K562 (cell line): ENCODE measurements around the gene CIAO1. TPM values are rescaled to one million over a fixed set of nuclear protein-coding genes. Genes with fewer than 3 reads are reported as not detected.

Experiments used
- AFF1 ChIP-seq, 2 experiments: fragments of 450-650 bp; IDR thresholded peaks; 2 replicates each; pipeline ENCODE4 v1.6.1; 2018; ENCODE audit warnings: mild to moderate bottlenecking in 2 of 2, low read depth in 1 of 2; ENCODE audit not compliant: partially characterized antibody in 2 of 2
- ATF1 ChIP-seq, 2 experiments: fragments of 450-650 bp in 1 of 2; IDR thresholded peaks; 2 replicates each; pipeline ENCODE4 v1.6.1; 2016; ENCODE audit warnings: missing compliant biosample characterization in 1 of 2, missing genetic modification characterization in 1 of 2
- CBX3 ChIP-seq, 2 experiments: IDR thresholded peaks; 1 replicate in 1 of 2; 2 replicates in 1 of 2; pipeline ENCODE4 v1.6.1; 2012; ENCODE audit warnings: inconsistent platforms in 2 of 2, low read length in 2 of 2, borderline replicate concordance in 1 of 2, control low read depth in 1 of 2
- CC2D1A ChIP-seq: fragments of 450-650 bp; IDR thresholded peaks from 2 replicates; pipeline ENCODE4 v1.6.1; 2017; ENCODE audit warnings: mild to moderate bottlenecking
- CGGBP1 ChIP-seq: fragments of 250-450 bp; sonication (Bioruptor Pico); IDR thresholded peaks from 2 replicates; pipeline ENCODE4 v1.9.0; 2021; ENCODE audit warnings: mild to moderate bottlenecking
- CTBP1 ChIP-seq: fragments of 450-650 bp; IDR thresholded peaks from 2 replicates; pipeline ENCODE4 v1.6.1; 2016; ENCODE audit warnings: borderline replicate concordance
- CTCF ChIP-seq, 3 experiments: IDR thresholded peaks in 2 of 3; conservative IDR thresholded peaks in 1 of 3; 2 replicates each; pipeline ENCODE4 v1.5.1; 2011 to 2012; ENCODE audit warnings: low read length in 3 of 3, mild to moderate bottlenecking in 3 of 3, control low read depth in 2 of 3, improper control_type of control experiment in 1 of 3, inconsistent platforms in 1 of 3, low read depth in 1 of 3, mixed read lengths in 1 of 3, moderate library complexity in 1 of 3; ENCODE audit not compliant: insufficient read depth in 2 of 3
- ETV5 ChIP-seq: sonication (generic); formaldehyde crosslinking; IDR thresholded peaks from 2 replicates; pipeline ENCODE4 v1.4.0; 2020; ENCODE audit warnings: low read depth, mild to moderate bottlenecking, missing genetic modification reagents
- HDAC2 ChIP-seq: fragments of 450-650 bp; IDR thresholded peaks from 2 replicates; pipeline ENCODE4 v1.6.1; 2016; ENCODE audit warnings: mild to moderate bottlenecking
- HNRNPLL ChIP-seq: fragments of 200-400 bp; formaldehyde crosslinking; IDR thresholded peaks from 2 replicates; pipeline ENCODE4 v1.6.1; 2017; ENCODE audit warnings: low read length, low read depth, mild to moderate bottlenecking; ENCODE audit not compliant: poor library complexity, severe bottlenecking
- KLF13 ChIP-seq: fragments of 450-650 bp; IDR thresholded peaks from 2 replicates; pipeline ENCODE4 v1.6.1; 2016; ENCODE audit warnings: missing genetic modification characterization, low read depth, mild to moderate bottlenecking, missing compliant biosample characterization, moderate library complexity, borderline replicate concordance
- MYC ChIP-seq, 2 experiments: fragments of 250-450 bp in 1 of 2; sonication (Bioruptor Pico) in 1 of 2; IDR thresholded peaks; 2 replicates each; pipeline versions ENCODE4 v1.5.1 to v1.6.1; 2012 to 2021; ENCODE audit warnings: low read depth in 2 of 2, borderline replicate concordance in 1 of 2, improper control_type of control experiment in 1 of 2, low read length in 1 of 2, mild to moderate bottlenecking in 1 of 2, moderate library complexity in 1 of 2
- PHF8 ChIP-seq: fragments of 200-600 bp; sonication (generic); IDR thresholded peaks from 2 replicates; pipeline ENCODE4 v1.6.1; 2012; ENCODE audit warnings: mixed run types, mild to moderate bottlenecking, inconsistent platforms, low read length, moderate library complexity, borderline replicate concordance
- PKNOX1 ChIP-seq: fragments of 450-650 bp; IDR thresholded peaks from 2 replicates; pipeline ENCODE4 v1.6.1; 2016
- SMC3 ChIP-seq: conservative IDR thresholded peaks from 2 replicates; pipeline ENCODE4 v1.6.1; 2011; ENCODE audit warnings: low read depth, low read length, improper control_type of control experiment; ENCODE audit not compliant: insufficient read depth
- TBP ChIP-seq: optimal IDR thresholded peaks from 2 replicates; pipeline ENCODE3; 2011; ENCODE audit warnings: low read depth, low read length, improper control_type of control experiment
- TRIM24 ChIP-seq, 2 experiments: fragments of 450-650 bp; IDR thresholded peaks; 2 replicates each; pipeline ENCODE4 v1.6.1; 2016
- polyA plus RNA-seq, 8 experiments: library from polyadenylated mRNA; depleted of rRNA in 4 of 8; stranded (reverse) in 5 of 8; unstranded in 3 of 8; fragments of >200 nt; fragmentation: Nextera tagmentation in 2 of 8; fragmentation: Illumina TruSeq in 1 of 8; extraction: Ambion mirVana in 2 of 8; extraction: Trizol in 1 of 8; gene quantifications; 2 replicates each; pipeline versions ENCODE4 v1.2.1 to v1.2.3, GENCODE V29; 2011 to 2014; ENCODE audit warnings: inconsistent platforms in 1 of 8, missing spikeins in 1 of 8
- total RNA-seq, 7 experiments: library from RNA; depleted of rRNA in 6 of 7; stranded (reverse); fragments of >200 nt in 6 of 7; fragmentation: Illumina TruSeq in 2 of 7; extraction: Trizol in 2 of 7; gene quantifications; 2 replicates each; pipeline versions ENCODE4 v1.2.1 to v1.2.3, GENCODE V29; 2011 to 2021; ENCODE audit warnings: low replicate concordance in 1 of 7

Gene CIAO1
- total and polyA plus RNA-seq, 9 of the 15 experiments (the other 6 are each of a cell fraction or from before 2014, with no cell fraction given): 11.4 to 156 (median 92.8) TPM

GRCh38 chr2:96265840-96266679 is at the start of gene CIAO1, which contains the start of gene TMEM127 (continued):
- TF ChIP-seq KLF13 (tag): peak; percentile 82; the same call in 1 of the 2 replicates
- no peak for TF ChIP-seq CGGBP1 (CRISPR knock-in tag)
- peak; percentile 87 for TF ChIP-seq HNRNPLL
- TF ChIP-seq PKNOX1: peak; percentile 47; the same call in 1 of the 2 replicates
- peak in 1 of 2 experiments; percentile 93 for TF ChIP-seq AFF1 (IDR thresholded peaks at IDR 0.05; ENCODE audit: low read depth in 1 of 2, partially characterized antibody in 2 of 2)
- peak; percentile 68 for TF ChIP-seq TBP
- no peak; the same call in 1 of the 2 replicates for TF ChIP-seq ATF1 (CRISPR knock-in tag; IDR thresholded peaks at IDR 0.05)
- TF ChIP-seq ATF1 (tag; IDR thresholded peaks at IDR 0.05): peak; percentile 97
- peak; percentile 20; the same call in 1 of the 2 replicates for TF ChIP-seq HDAC2
- TF ChIP-seq CTCF (IDR thresholded peaks at IDR 0.05 in 2 of 3, conservative IDR thresholded peaks at IDR 0.05 in 1 of 3; ENCODE audit: insufficient read depth in 2 of 3, low read depth in 1 of 3, low read length in 3 of 3): peak; percentile 19 to 37 (median 19); a peak in 4 of 6 replicates
- peak; percentile 74; the same call in 1 of the 2 replicates for TF ChIP-seq MYC (IDR thresholded peaks at IDR 0.05; ENCODE audit: low read depth, low read length)
- peak; percentile 88; the same call in 1 of the 2 replicates for TF ChIP-seq MYC (CRISPR knock-in tag; IDR thresholded peaks at IDR 0.05; ENCODE audit: borderline replicate concordance, low read depth)
- peak; percentile 82 for TF ChIP-seq CTBP1
- TF ChIP-seq SMC3: 0 out of 2 replicates have a peak, but pooled peaks have one; percentile 3
- no peak for TF ChIP-seq CC2D1A
- TF ChIP-seq PHF8: peak; percentile 89; the same call in 1 of the 2 replicates
- 0 out of 3 replicates have a peak, but pooled peaks of 1 of the 2 experiments have one; percentile 10 for TF ChIP-seq CBX3 (IDR thresholded peaks at IDR 0.05; ENCODE audit: borderline replicate concordance in 1 of 2, low read length in 2 of 2)
- TF ChIP-seq ETV5: peak; percentile 67
- TF ChIP-seq TRIM24 (IDR thresholded peaks at IDR 0.05): peak in 1 of 2 experiments; percentile 40; a peak in 1 of 4 replicates
